ENCODE results near the gene LENG8.

DNA sequence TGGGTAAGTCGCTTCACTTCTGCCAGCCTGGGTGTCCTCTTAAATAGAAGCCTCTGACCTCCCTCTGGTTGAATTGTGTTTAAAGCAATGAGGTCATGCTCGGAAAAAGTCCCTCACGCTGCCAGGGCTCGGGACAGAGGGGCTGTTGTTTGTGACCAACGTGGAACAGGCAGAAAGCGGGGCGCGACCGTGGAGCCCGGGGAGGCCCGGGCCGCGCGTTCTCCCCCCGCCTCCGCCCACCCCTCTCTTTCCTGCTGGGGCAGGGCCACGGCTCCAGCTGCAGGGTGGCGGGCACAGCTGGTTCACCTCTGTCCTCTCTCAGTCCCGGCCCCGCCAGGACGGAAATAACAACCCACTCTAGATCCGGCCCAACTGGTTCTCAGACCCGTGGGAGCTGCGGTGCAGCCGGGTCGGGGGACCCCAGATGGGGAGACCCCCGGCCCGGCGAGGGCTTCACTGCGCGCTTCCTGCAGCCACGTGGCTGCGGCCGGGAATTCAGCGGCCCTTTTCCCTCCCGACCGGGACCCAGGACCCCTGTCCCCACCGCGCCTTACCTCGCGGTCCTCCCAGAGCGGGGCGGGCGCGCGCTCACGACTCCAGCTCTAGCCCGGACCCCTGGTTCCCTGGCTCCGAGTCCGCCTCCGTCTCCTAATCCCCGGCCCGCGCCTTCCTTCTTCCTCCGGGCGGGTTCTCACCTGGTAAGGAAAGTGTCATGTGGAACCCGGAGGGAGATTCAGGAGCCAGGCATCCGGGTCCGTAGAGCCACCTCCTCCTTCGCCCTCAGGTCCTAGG is 22.2 kb downstream of the LENG8 start:
- TF ChIP-seq POLR2A (IDR thresholded peaks at IDR 0.05) = no peak
- TF ChIP-seq, protein P1, sequence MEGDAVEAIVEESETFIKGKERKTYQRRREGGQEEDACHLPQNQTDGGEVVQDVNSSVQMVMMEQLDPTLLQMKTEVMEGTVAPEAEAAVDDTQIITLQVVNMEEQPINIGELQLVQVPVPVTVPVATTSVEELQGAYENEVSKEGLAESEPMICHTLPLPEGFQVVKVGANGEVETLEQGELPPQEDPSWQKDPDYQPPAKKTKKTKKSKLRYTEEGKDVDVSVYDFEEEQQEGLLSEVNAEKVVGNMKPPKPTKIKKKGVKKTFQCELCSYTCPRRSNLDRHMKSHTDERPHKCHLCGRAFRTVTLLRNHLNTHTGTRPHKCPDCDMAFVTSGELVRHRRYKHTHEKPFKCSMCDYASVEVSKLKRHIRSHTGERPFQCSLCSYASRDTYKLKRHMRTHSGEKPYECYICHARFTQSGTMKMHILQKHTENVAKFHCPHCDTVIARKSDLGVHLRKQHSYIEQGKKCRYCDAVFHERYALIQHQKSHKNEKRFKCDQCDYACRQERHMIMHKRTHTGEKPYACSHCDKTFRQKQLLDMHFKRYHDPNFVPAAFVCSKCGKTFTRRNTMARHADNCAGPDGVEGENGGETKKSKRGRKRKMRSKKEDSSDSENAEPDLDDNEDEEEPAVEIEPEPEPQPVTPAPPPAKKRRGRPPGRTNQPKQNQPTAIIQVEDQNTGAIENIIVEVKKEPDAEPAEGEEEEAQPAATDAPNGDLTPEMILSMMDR (IDR thresholded peaks at IDR 0.05) = no peak

Measured in adrenal gland (tissue), 5 donors.